ENCODE results near the gene YWHAH.

- TF ChIP-seq CTCF (conservative IDR thresholded peaks at IDR 0.05) (no peak), ZFX (IDR thresholded peaks at IDR 0.05) (no peak)
Measured at GRCh38 chr22:31906086-31906485, 38.2 kb upstream of the YWHAH start.

Measured in C4-2B (cell line).